IPS-18a (cell line): ENCODE data around the gene KCNAB1.
"Not testable (repeated sequence)": the region's sequence is repeated elsewhere in the genome, so short reads cannot be mapped to it uniquely, and the experiment has no call there.

Experiments
- H3K27ac ChIP-seq: one replicate; pipeline ENCODE4 v1.5.1; 2013; ENCODE audit warnings: low read length
- H3K27me3 ChIP-seq: one replicate; pipeline ENCODE4 v1.6.1; 2013; ENCODE audit warnings: mild to moderate bottlenecking, low read length; ENCODE audit not compliant: control insufficient read depth, insufficient read depth
- H3K36me3 ChIP-seq: one replicate; pipeline ENCODE4 v1.6.1; 2013; ENCODE audit warnings: low read depth, low read length; ENCODE audit not compliant: control insufficient read depth
- H3K4me1 ChIP-seq: one replicate; pipeline ENCODE4 v1.6.1; 2013; ENCODE audit warnings: low read depth, low read length; ENCODE audit not compliant: control insufficient read depth
- H3K4me3 ChIP-seq: one replicate; pipeline ENCODE4 v1.5.1; 2013; ENCODE audit warnings: low read length
- H3K9ac ChIP-seq: one replicate; pipeline ENCODE4 v1.6.1; 2013; ENCODE audit warnings: mild to moderate bottlenecking, low read length, moderate library complexity
- H3K9me3 ChIP-seq: one replicate; pipeline ENCODE4 v1.6.1; 2013; ENCODE audit warnings: low read depth, low read length; ENCODE audit not compliant: control insufficient read depth

KCNAB1 gene

DNA sequence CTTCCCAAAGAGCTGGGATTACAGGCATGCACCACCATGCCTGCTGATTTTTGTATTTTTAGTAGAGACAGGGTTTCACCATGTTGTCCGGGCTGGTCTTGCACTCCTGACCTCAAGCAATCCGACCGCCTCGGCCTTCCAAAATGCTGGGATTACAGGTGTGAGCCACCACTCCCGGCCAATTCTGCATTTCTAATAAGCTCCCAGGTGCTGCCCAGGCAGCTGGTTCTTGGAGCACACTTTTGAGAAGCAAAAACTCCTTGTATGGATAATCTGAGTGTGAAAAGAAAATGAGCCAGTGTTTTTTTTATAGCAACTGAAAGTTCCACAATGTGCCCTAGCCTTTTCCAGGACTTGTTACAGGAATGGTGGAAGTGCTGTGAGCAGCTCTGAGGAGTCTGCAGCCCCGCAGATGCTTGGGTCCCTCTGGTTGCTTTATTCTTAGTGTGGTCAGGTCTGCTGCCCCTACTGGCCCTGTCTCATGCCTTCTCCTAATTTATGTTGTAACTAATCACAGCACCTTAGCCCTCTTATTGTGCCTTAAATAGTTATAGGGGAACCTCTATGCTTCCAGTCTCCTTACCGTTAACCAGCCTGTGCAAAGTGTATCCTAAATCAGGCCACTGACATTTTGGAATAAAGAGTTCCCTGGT, 13.5 kb upstream of the KCNAB1 start:
- Histone ChIP-seq H3K27ac (no peak overlapping the region), H3K4me1 (no peaks in the 10 kb centered on the region), H3K27me3 (no peaks in the 10 kb centered on the region), H3K9me3 (no peaks in the 10 kb centered on the region), H3K4me3 (no peak overlapping the region), H3K9ac (no peak overlapping the region), H3K36me3 (no peaks in the 10 kb centered on the region)

DNA sequence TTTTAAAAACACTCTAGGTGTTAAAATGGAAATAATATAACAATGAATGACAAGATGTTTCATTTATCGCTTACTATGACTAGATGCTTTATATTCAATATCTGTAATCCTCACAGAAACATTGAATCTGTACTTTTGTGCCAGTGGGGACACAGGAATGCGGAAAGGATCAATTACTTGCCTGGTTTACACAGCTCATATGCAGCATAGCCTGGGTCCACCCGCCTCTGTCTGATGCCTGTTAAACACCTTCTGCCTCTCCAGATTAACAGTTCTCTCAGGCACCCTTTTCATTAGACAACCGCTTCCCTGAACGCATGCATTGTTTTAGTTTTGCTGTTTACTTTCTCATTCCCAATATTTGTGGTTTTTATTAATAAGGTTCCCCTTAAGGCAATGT, 12.9 kb upstream of the KCNAB1 start:
- Histone ChIP-seq H3K9me3 (no peaks in the 10 kb centered on the region), H3K36me3 (no peaks in the 10 kb centered on the region)

DNA sequence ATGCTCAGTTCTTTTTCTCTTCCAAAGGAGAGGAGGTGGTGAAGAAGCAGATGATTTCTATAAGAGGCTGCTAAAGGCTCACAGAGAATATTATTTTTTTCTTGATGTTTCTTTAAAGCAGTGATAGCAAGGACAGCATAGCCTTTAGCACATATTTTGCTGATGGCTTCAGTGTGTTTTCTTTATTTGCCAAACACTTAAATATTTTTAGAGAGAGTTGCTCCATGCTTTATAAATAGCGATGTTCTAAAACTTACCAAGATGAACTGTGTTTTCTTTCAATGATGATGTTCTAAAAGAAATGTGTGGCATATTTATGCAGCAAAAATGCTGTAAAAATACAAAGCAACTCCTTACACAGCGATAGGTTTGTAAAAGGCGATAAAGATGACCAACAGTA, 11.8 kb upstream of the KCNAB1 start:
- Histone ChIP-seq H3K27me3 (no peaks in the 10 kb centered on the region), H3K4me3 (no peak overlapping the region), H3K36me3 (no peaks in the 10 kb centered on the region), H3K9me3 (no peaks in the 10 kb centered on the region), H3K4me1 (no peaks in the 10 kb centered on the region), H3K9ac (no peak overlapping the region), H3K27ac (no peak overlapping the region)

More for the DNA sequence above, 12.9 kb upstream of the KCNAB1 start:
- Histone ChIP-seq H3K4me1 (no peaks in the 10 kb centered on the region), H3K4me3 (no peak overlapping the region), H3K9ac (no peak overlapping the region), H3K27ac (no peak overlapping the region), H3K27me3 (no peaks in the 10 kb centered on the region)

DNA sequence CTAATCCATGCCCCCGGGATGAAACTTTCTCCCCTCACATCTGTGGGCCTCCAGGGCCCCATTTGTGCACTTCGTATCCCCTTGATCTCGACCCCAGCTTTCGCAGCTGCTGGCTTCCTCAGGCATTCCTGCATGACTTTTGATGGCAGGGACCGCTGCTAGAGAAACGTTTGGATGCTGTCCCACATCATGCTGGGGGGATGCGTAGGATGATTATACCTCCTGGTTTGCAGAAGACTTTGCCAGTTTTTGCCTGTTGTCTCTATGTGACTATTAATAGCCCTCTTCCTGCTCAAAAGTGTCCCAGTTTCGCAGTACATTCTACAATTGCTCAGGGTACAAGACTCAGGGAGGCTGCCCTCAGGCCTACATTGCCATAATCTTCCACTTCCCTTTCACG, 10.4 kb upstream of the KCNAB1 start:
- H3K4me3 ChIP-seq = no peak overlapping the region
- H3K9ac ChIP-seq = no peak overlapping the region
- H3K4me1 ChIP-seq = no peaks in the 10 kb centered on the region
- H3K9me3 ChIP-seq = no peaks in the 10 kb centered on the region
- H3K27ac ChIP-seq = no peak overlapping the region
- no peaks in the 10 kb centered on the region for H3K27me3 ChIP-seq
- no peaks in the 10 kb centered on the region for H3K36me3 ChIP-seq

DNA sequence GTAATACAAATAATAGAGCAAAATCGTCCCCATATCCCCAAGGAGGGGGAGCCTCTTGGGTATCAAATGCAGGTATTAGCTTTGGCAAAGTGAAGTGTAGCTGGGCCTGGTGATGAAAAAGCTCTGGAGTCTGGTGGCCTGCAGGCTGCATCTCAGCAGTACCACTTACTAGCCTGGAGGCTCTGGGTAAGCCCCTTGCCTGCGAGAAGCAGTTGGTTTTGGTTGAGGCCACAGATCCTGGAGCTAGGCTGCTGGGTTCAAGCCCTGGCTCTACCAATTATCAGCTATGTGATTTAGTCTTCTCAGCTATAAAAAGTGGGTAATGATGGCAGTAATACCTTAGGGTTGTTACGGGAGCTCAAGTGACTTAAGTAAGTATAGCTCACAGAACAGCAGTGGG, 6.1 kb downstream of the KCNAB1 start:
- H3K36me3 ChIP-seq = no peaks in the 10 kb centered on the region
- H3K4me1 ChIP-seq = no peaks in the 10 kb centered on the region
- H3K9ac ChIP-seq = no peak overlapping the region
- no peak overlapping the region for H3K27ac ChIP-seq
- no peak overlapping the region for H3K4me3 ChIP-seq
- H3K9me3 ChIP-seq = no peaks in the 10 kb centered on the region
- H3K27me3 ChIP-seq = no peaks in the 10 kb centered on the region

DNA sequence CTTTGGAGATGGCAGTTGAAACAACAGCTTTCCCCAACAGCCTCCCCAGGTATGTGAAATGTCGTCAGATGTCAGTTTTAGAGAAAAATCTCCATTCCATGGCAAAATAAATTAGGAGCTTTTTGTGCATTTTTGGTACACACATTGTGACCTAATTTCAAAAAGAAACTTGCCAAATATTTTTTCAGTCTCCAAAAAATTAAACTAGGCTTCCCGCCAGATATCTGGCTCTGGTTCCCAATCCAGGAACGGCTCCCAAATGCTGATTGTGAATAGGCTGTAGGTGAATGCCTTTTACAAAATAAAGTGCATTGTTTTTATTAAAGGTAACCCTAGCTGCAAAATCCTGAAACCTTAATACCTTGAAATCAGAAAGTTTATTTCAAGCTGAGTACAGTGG, 10.9 kb downstream of the KCNAB1 start:
- Histone ChIP-seq H3K36me3 (no peaks in the 10 kb centered on the region), H3K9me3 (no peaks in the 10 kb centered on the region), H3K4me1 (no peaks in the 10 kb centered on the region), H3K9ac (no peak overlapping the region), H3K27ac (no peak overlapping the region), H3K4me3 (no peak overlapping the region), H3K27me3 (no peaks in the 10 kb centered on the region)

DNA sequence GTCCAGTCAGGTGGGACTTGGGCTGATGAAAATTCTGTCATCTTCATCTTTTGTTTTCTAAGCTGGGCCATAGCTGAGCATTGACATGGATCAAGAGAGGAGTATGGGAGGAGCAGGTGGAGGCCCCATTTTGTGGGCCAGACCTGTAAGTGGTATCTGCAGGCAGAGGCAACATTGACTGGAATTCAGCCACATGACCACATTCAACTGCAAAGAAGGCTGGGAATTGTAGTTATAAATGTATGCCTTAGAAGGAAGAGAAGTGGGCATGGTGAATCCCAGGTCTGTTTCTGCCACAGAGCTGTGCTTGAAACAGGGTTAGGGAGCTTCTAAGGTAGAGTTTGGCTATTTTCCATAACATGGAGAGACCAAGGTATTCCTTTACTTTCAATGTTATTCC, 11.4 kb downstream of the KCNAB1 start:
- Histone ChIP-seq H3K9me3 (no peaks in the 10 kb centered on the region), H3K36me3 (no peaks in the 10 kb centered on the region), H3K4me3 (no peak overlapping the region), H3K27me3 (no peaks in the 10 kb centered on the region), H3K27ac (no peak overlapping the region), H3K9ac (no peak overlapping the region), H3K4me1 (no peaks in the 10 kb centered on the region)

DNA sequence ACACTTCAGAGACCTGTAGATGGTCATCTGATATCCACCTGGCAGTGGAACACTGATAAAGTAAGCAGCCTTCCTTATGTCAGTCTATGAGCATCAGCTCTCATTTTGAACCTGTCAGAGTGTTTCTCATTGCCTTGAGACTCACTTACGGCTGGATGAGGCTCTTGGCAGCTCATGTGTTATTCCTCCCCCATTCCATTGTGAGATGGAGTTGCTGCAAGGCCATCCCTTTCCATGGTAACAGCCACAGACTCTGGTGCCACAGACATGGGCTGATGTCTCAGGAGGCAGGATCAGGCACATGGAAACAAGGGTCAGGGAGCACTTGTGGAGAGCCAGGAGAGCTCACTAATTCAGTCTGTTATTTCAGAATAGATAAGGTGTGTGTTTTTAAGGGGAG, 11.9 kb downstream of the KCNAB1 start:
- no peak overlapping the region for H3K9ac ChIP-seq
- H3K4me3 ChIP-seq = no peak overlapping the region
- no peaks in the 10 kb centered on the region for H3K27me3 ChIP-seq
- no peaks in the 10 kb centered on the region for H3K9me3 ChIP-seq
- no peaks in the 10 kb centered on the region for H3K36me3 ChIP-seq
- no peaks in the 10 kb centered on the region for H3K4me1 ChIP-seq
- H3K27ac ChIP-seq = no peak overlapping the region

DNA sequence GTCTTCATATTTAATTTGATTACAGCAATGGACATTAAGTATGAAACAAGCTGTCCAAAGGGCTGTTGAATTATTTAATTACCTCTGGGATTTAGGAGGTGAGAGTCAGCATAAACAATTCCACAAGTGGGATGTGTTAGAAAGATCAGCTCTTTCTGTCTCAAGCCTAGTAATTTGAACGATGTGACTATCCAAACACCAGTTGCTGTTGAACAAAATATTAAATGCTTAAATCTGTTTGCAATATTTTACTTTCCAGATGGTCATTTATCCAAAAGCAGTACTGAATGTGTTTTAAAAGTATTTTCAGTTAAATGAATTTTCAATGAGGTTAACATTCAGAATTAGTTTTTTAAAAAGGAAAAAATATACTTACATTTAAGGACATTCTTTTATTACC, 12.7 kb downstream of the KCNAB1 start:
- H3K9me3 ChIP-seq = no peaks in the 10 kb centered on the region
- H3K27ac ChIP-seq = no peak overlapping the region
- no peaks in the 10 kb centered on the region for H3K4me1 ChIP-seq
- no peak overlapping the region for H3K9ac ChIP-seq
- no peak overlapping the region for H3K4me3 ChIP-seq
- H3K36me3 ChIP-seq = no peaks in the 10 kb centered on the region
- H3K27me3 ChIP-seq = no peaks in the 10 kb centered on the region

DNA sequence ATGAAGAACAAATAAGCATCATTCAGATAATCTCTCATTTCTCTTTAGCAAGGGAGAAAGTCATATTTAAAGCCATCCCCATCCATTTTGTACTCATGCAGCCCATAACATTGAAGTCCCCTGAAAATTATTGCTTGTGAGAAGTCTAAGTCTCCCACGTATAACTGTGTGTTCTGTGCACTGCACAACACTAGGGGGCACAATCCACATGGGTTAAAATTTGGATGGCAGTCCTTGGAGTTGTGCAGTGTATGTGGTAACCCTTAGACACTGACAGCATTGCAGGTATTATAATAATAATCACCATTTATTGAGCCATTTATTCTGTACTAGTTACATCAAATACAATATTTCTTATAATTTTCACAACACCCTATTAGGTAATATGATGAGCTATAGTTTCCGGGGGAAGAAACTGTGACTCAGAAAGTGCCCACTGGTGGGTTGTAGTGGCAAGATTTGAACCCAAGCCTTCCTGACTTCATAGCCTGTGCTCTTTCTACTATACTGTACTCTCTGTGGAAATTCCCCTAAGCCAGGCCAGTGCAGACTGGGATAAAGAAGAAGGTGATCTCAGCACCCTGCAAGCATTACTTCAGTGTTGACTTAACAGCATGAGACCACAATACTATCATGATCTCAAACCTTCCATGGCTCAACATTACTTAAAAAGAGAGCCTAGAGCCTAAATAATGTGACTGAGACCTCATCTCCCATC, 15.7 kb downstream of the KCNAB1 start:
- Histone ChIP-seq H3K27me3 (no peaks in the 10 kb centered on the region), H3K9me3 (no peaks in the 10 kb centered on the region), H3K4me3 (no peak overlapping the region), H3K4me1 (no peaks in the 10 kb centered on the region), H3K9ac (no peak overlapping the region), H3K27ac (no peak overlapping the region), H3K36me3 (no peaks in the 10 kb centered on the region)

DNA sequence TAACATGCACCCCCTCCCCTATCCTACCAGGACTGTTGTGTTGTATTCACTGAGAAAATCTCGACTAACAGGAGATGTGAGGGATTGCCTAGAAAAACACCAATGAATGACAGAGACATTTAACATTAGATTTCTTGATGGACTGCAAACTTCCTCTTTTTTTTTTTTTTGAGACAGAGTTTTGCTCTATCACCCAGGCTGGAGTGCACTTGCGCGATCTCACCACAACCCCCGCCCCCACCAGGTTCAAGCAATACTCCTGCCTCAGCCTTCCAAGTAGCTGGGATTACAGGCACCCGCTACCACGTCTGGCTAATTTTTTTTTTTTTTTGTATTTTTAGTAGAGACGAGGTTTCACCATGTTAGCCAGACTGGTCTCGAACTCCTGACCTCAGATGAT, 17.0 kb downstream of the KCNAB1 start:
- H3K27me3 ChIP-seq, H3K9ac ChIP-seq, H3K4me3 ChIP-seq, H3K4me1 ChIP-seq, H3K9me3 ChIP-seq, H3K36me3 ChIP-seq, H3K27ac ChIP-seq: not testable (repeated sequence)

DNA sequence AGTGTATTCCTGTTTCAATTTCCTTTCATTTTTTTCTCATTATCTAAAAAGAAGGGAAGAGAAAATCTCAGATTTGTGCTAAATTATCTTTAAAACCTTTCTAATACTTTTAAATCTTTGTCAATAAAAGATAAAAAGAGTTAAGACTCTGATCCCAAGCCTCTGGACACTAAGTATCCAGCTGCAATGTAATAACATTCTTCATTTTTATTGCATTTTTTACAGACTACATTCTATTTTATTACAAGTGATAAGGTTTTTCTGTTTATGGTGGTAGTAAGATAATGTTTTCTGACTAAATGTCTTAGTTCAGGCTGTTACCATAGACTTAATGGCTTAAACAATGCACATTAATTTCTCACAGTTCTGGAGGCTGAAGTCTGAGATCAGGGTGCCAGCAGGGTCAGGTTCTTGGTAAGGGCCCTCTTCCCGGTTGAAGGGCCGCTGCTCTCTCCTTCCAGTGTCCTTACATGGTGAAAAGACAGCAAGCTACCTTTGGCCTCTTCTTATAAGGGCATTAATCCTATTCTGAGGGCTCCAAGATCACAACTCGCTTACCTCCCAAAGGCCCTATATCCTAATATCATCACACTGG, 19.7 kb downstream of the KCNAB1 start:
- Histone ChIP-seq H3K27me3 (no peaks in the 10 kb centered on the region), H3K9ac (no peak overlapping the region), H3K36me3 (no peaks in the 10 kb centered on the region), H3K4me3 (no peak overlapping the region), H3K27ac (no peak overlapping the region), H3K4me1 (no peaks in the 10 kb centered on the region), H3K9me3 (no peaks in the 10 kb centered on the region)
